Superior temporal gyrus (tissue), 1 donor: Measurements from ENCODE around the gene MAST4.
"Not testable (repeated sequence)": the region's sequence is repeated elsewhere in the genome, so short reads cannot be mapped to it uniquely, and the experiment has no call there.

ENCODE experiments used
- DNase-seq: peaks from one replicate; pipeline ENCODE4 v3.0.0-alpha.2; 2016; ENCODE audit errors: extremely low spot score

Gene MAST4

GRCh38 chr5:67123819-67124218 is 527.6 kb downstream of the MAST4 start:
- no peak for DNase-seq

GRCh38 chr5:67124556-67124955 is 528.4 kb downstream of the MAST4 start:
- no peak for DNase-seq

- DNase-seq, result not testable (repeated sequence)
Observed at GRCh38 chr5:67127347-67127895, 531.2 kb downstream of the MAST4 start.

- DNase-seq, result no peak
Observed at GRCh38 chr5:67129768-67130167, 533.6 kb downstream of the MAST4 start.

- DNase-seq, result no peak
Observed at GRCh38 chr5:67133217-67133616, 537.0 kb downstream of the MAST4 start.

GRCh38 chr5:67133776-67134175 is 537.6 kb downstream of the MAST4 start:
- no peak for DNase-seq

GRCh38 chr5:67135381-67135984 is 539.3 kb downstream of the MAST4 start:
- DNase-seq, result no peak

- no peak for DNase-seq
Observed at GRCh38 chr5:67139030-67139429, 542.8 kb downstream of the MAST4 start.

- no peak for DNase-seq
Observed at GRCh38 chr5:67140413-67140812, 544.2 kb downstream of the MAST4 start.

- DNase-seq, result no peak
Observed at GRCh38 chr5:67141644-67142043, 545.5 kb downstream of the MAST4 start.

GRCh38 chr5:67142816-67143215 is 546.6 kb downstream of the MAST4 start:
- DNase-seq, result no peak

- DNase-seq, result no peak
Observed at GRCh38 chr5:67143549-67143948, 547.4 kb downstream of the MAST4 start.

- DNase-seq, result no peak
Observed at GRCh38 chr5:67144183-67144639, 548.0 kb downstream of the MAST4 start.

- DNase-seq, result no peak
Observed at GRCh38 chr5:67146574-67146973, 550.4 kb downstream of the MAST4 start.

- no peak for DNase-seq
Observed at GRCh38 chr5:67146981-67147380, 550.8 kb downstream of the MAST4 start.

GRCh38 chr5:67147760-67148159 is 551.6 kb downstream of the MAST4 start:
- no peak for DNase-seq

GRCh38 chr5:67149057-67149950 is 553.1 kb downstream of the MAST4 start:
- no peak for DNase-seq

GRCh38 chr5:67149951-67150523 is 553.8 kb downstream of the MAST4 start:
- peak; percentile 83 for DNase-seq

GRCh38 chr5:67152400-67152799 is 556.2 kb downstream of the MAST4 start:
- DNase-seq, result no peak

- DNase-seq, result no peak
Observed at GRCh38 chr5:67153292-67153691, 557.1 kb downstream of the MAST4 start.

GRCh38 chr5:67154556-67155206 is 558.5 kb downstream of the MAST4 start:
- no peak for DNase-seq
